ENCODE data around the gene SCN3A.

- no peak for TF ChIP-seq CTCF (IDR thresholded peaks at IDR 0.05)
- no peak for TF ChIP-seq MAX (IDR thresholded peaks at IDR 0.05)
- TF ChIP-seq MAFK (IDR thresholded peaks at IDR 0.05; ENCODE audit: partially characterized antibody): no peak
- TF ChIP-seq CHD4 (IDR thresholded peaks at IDR 0.05; ENCODE audit: borderline replicate concordance): no peak
- TF ChIP-seq SMC3 (IDR thresholded peaks at IDR 0.05): no peak
- no peak for TF ChIP-seq TP53 (CRISPR knock-in tag; IDR thresholded peaks at IDR 0.05)
- TF ChIP-seq E2F6 (IDR thresholded peaks at IDR 0.05; ENCODE audit: borderline replicate concordance, low read depth): no peak
- TF ChIP-seq RFX5 (IDR thresholded peaks at IDR 0.05): no peak
- no peak for TF ChIP-seq MYC (IDR thresholded peaks at IDR 0.05; ENCODE audit: borderline replicate concordance, low read length)
- TF ChIP-seq POLR2A (IDR thresholded peaks at IDR 0.05; ENCODE audit: low read length): no peak
Measured at GRCh38 chr2:165163761-165164160, 40.1 kb downstream of the SCN3A start.

All from A549 (cell line).